Cardiac muscle cell (in vitro differentiated cells and primary cell): ENCODE measurements around the gene CSTF1. TPM values are rescaled to one million over a fixed set of nuclear protein-coding genes. Genes with fewer than 3 reads are reported as not detected.
A peak's percentile ranks its signal among the peaks of the same experiment; 100 is the strongest.
"Not testable (repeated sequence)": the region's sequence is repeated elsewhere in the genome, so short reads cannot be mapped to it uniquely, and the experiment has no call there.

Experiments
- DNase-seq, 2 donors: peaks; one replicate each; pipeline versions ENCODE4 v3.0.0 to v3.0.0-alpha.2; 2010 to 2017; ENCODE audit warnings: low read depth in 1 of 2, low spot score in 1 of 2
- H3K27ac ChIP-seq: fragments of 200-600 bp; sonication (generic); 2 replicates; pipeline ENCODE4 v1.5.1; 2016
- H3K27me3 ChIP-seq: fragments of 200-600 bp; sonication (generic); 2 replicates; pipeline ENCODE4 v1.6.0; 2016; ENCODE audit warnings: control low read depth
- H3K36me3 ChIP-seq: fragments of 200-600 bp; sonication (generic); 2 replicates; pipeline ENCODE4 v1.5.1; 2016; ENCODE audit warnings: control low read depth
- H3K4me1 ChIP-seq: fragments of 200-600 bp; sonication (generic); 2 replicates; pipeline ENCODE4 v1.8.1; 2017; ENCODE audit warnings: low read depth, mild to moderate bottlenecking, mixed run types
- H3K4me3 ChIP-seq: fragments of 200-600 bp; sonication (generic); 2 replicates; pipeline ENCODE4 v1.5.1; 2016; ENCODE audit warnings: mild to moderate bottlenecking
- H3K9me3 ChIP-seq: fragments of 200-600 bp; sonication (generic); 2 replicates; pipeline ENCODE4 v1.5.1; 2017; ENCODE audit warnings: low read depth, mild to moderate bottlenecking, control low read depth
- polyA plus RNA-seq: library from polyadenylated mRNA; unstranded; fragments of >200 nt; fragmentation: Nextera tagmentation; extraction: Ambion mirVana; gene quantifications from 2 replicates; pipeline ENCODE4 v1.2.1, GENCODE V29; 2016
- total RNA-seq: library from RNA; depleted of rRNA; stranded (reverse); fragments of >200 nt; gene quantifications from 2 replicates; pipeline ENCODE4 v1.2.3, GENCODE V29; 2016
- TF ChIP-seq, protein P1 (sequence below): IDR thresholded peaks from 2 replicates; pipeline ENCODE4 v1.5.1; 2012; ENCODE audit warnings: low read depth, mild to moderate bottlenecking, low read length

The CSTF1 gene
- total and polyA plus RNA-seq, 2 experiments from 2014 or later: 34.9 to 46.4 TPM

DNA sequence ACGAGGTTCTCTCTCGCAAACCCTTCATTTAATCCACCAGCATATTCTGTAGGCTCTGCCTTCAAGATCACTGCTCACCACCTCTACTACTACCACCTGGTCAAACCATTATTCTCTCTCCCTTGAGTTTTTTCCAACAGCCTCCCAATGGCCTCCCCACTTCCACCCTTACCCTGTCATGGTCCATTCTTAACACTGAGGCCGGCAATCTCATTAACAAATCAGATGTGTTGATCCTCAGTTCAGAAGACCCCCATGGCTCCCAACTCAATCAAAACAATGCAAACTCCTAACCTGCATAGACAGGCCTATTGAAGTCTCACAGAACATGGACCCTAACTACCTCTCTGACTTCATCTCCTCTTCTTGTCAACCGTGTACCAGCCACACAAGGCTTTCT is 2.6 kb upstream of the CSTF1 start:
- H3K4me1 ChIP-seq: peaks cover 13% of the 10 kb centered on the region
- peaks cover 14% of the 10 kb centered on the region for H3K36me3 ChIP-seq
- H3K27ac ChIP-seq: no peak overlapping the region
- H3K27me3 ChIP-seq: no peaks in the 10 kb centered on the region
- TF ChIP-seq, protein P1, sequence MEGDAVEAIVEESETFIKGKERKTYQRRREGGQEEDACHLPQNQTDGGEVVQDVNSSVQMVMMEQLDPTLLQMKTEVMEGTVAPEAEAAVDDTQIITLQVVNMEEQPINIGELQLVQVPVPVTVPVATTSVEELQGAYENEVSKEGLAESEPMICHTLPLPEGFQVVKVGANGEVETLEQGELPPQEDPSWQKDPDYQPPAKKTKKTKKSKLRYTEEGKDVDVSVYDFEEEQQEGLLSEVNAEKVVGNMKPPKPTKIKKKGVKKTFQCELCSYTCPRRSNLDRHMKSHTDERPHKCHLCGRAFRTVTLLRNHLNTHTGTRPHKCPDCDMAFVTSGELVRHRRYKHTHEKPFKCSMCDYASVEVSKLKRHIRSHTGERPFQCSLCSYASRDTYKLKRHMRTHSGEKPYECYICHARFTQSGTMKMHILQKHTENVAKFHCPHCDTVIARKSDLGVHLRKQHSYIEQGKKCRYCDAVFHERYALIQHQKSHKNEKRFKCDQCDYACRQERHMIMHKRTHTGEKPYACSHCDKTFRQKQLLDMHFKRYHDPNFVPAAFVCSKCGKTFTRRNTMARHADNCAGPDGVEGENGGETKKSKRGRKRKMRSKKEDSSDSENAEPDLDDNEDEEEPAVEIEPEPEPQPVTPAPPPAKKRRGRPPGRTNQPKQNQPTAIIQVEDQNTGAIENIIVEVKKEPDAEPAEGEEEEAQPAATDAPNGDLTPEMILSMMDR: no peak
- no peak overlapping the region for H3K4me3 ChIP-seq
- DNase-seq: no peak
- H3K9me3 ChIP-seq: no peaks in the 10 kb centered on the region

DNA sequence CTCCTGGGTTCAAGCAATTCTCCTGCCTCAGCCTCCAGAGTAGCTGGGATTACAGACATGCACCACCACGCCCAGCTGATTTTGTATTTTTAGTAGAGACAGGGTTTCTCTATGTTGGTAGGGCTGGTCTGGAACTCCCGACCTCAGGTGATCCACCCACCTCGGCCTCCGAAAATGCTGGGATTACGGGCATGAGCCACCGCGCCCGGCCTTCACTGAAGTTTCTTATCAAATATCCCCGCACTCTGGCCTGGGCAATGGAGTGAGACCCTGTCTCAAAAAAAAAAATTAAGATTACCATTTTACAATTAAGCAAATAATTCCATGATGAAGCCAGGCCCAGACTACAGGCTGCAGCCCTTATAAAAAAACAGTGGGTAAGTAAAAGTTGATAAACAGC is 2.0 kb upstream of the CSTF1 start:
- H3K27ac ChIP-seq, H3K9me3 ChIP-seq, H3K27me3 ChIP-seq, DNase-seq: not testable (repeated sequence)
- Histone ChIP-seq H3K4me1 (peaks cover 13% of the 10 kb centered on the region), H3K36me3 (peaks cover 12% of the 10 kb centered on the region), H3K4me3 (peak overlapping the region; percentile 62)

DNA sequence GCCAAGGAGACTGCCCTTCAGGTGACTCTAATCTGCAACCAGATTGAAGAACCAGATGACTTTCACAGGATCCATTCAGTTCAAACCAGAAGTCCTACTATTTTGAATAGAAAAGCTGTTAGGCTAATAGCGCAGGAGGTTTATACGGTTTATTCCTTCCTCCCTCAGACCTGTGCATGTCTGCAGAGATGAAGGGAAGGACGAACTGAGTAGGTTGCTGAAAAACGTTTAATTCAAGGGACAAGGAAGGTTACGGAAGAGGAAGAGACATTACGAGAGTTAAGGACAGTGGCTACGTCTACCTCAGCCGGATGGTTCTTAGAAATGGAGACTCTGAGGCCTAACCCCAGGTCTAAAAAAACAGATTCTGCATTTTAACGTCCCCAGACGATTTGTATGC is 1.4 kb upstream of the CSTF1 start:
- Histone ChIP-seq H3K27ac (peak overlapping the region; percentile 82), H3K9me3 (no peaks in the 10 kb centered on the region)
- TF ChIP-seq, protein P1: no peak

DNA sequence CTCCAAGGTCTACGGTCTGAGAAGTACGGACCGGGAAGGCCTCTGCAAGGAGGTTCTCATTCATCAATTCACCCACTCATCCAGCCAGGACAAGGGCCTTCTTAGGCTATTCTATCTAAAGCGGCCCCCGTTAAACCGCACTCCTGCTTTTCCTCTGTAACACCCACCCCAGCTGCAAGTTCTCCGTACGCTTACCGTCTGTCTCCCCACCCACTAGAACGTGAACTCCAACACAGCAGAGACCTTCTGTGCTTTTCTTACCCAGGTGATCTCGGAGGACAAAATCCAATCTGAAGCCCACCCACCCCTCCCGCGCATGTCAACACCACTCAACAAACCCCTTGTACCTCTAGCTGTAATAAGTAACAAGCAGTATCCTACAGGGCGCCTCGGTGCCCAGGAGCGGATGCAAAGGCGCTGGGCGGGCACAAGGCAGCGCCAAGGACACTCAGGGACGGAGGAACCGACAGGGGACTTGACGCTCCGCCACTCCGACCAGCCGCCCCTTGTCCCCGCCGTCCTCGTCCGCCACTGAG is 781 bp upstream of the CSTF1 start:
- Histone ChIP-seq H3K27ac (peak overlapping the region; percentile 82), H3K4me3 (peak overlapping the region; percentile 62), H3K36me3 (peaks cover 17% of the 10 kb centered on the region), H3K9me3 (no peaks in the 10 kb centered on the region), H3K4me1 (peaks cover 13% of the 10 kb centered on the region), H3K27me3 (no peaks in the 10 kb centered on the region)
- TF ChIP-seq, protein P1: no peak
- DNase-seq: peak in 1 of 2 donors; percentile 10

More for the DNA sequence above, 1.4 kb upstream of the CSTF1 start:
- no peaks in the 10 kb centered on the region for H3K27me3 ChIP-seq
- H3K4me3 ChIP-seq: peak overlapping the region; percentile 62
- no peak for DNase-seq
- peaks cover 16% of the 10 kb centered on the region for H3K36me3 ChIP-seq
- peaks cover 13% of the 10 kb centered on the region for H3K4me1 ChIP-seq

DNA sequence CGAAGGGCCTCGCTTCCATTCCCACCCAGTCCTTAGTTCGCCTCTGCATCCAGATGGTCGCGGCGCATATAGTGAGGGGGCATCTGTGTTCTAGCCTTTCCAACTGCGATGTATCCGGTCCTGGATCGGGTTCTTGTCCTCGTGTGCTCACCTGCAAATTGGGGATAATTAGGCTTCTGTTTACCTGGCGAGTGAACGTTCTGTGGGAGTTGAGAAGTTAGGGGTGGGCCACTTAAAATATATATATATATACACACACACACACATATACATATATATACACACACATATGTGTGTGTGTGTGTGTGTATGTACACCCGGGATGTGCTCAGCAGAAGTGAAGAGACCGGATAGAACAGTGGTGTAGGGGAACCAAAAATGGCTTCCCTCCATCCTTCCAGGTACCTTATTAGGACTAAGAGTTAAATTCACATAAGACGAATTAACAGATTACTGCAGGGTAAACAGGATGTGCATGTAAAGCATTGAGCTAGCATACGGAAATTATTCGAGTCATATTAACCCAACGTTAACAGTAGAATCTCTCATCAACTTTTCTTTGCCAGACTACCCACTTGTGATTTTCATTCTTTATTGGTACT is 537 bp downstream of the CSTF1 start:
- peaks cover 26% of the 10 kb centered on the region for H3K36me3 ChIP-seq
- TF ChIP-seq, protein P1: no peak
- peak overlapping the region; percentile 62 for H3K4me3 ChIP-seq
- H3K27me3 ChIP-seq: no peaks in the 10 kb centered on the region
- H3K4me1 ChIP-seq: peaks cover 13% of the 10 kb centered on the region
- H3K9me3 ChIP-seq: no peaks in the 10 kb centered on the region
- DNase-seq: no peak
- peak overlapping the region; percentile 82 for H3K27ac ChIP-seq

DNA sequence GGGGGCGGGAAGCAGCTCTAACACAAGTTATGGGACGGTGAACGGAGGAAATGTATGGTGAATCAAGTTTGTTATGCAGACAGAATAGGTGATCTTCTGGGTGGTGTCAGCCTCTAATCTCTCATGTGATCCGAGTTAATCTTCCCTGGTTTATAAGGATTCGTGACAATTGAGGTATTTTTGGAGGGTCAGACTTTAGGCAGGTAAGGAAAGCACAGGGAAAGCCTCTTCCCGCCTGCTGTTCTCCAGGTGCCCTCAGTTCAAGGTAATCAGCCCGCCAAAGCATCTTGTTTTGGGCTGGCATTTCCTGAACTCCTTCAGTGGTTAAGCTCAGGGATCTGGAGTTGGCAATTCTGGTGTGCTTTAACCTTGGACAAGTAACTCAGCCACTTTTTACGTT is 1.2 kb downstream of the CSTF1 start:
- TF ChIP-seq, protein P1: no peak
- no peak for DNase-seq
- Histone ChIP-seq H3K4me3 (peak overlapping the region; percentile 62), H3K27ac (no peak overlapping the region), H3K4me1 (peaks cover 13% of the 10 kb centered on the region), H3K27me3 (no peaks in the 10 kb centered on the region), H3K9me3 (no peaks in the 10 kb centered on the region), H3K36me3 (peaks cover 33% of the 10 kb centered on the region)
